ENCODE data around the gene TMEM86B.

The TMEM86B gene

GRCh38 chr19:55246462-55247451 is 18.2 kb upstream of the TMEM86B start:
- H3K4me3 ChIP-seq (ENCODE audit: low read length), result no peak overlapping the region
- H3K9ac ChIP-seq (ENCODE audit: low read depth, low read length), result no peak overlapping the region
- H3K27me3 ChIP-seq (ENCODE audit: insufficient read depth, low read length), result no peaks in the 10 kb centered on the region
- no peaks in the 10 kb centered on the region for H3K9me3 ChIP-seq (ENCODE audit: insufficient read depth, low read depth, low read length)
- H3K27ac ChIP-seq (ENCODE audit: low read length), result no peak overlapping the region
- peaks cover 50% of the 10 kb centered on the region for H3K36me3 ChIP-seq (ENCODE audit: insufficient read depth, low read depth, low read length)
- no peaks in the 10 kb centered on the region for H3K4me1 ChIP-seq (ENCODE audit: insufficient read depth, low read length)

GRCh38 chr19:55245236-55245904 is 16.8 kb upstream of the TMEM86B start:
- no peak overlapping the region for H3K9ac ChIP-seq (ENCODE audit: low read depth, low read length)

GRCh38 chr19:55244004-55244680 is 15.6 kb upstream of the TMEM86B start:
- H3K9me3 ChIP-seq (ENCODE audit: insufficient read depth, low read depth, low read length), result no peaks in the 10 kb centered on the region
- no peaks in the 10 kb centered on the region for H3K4me1 ChIP-seq (ENCODE audit: insufficient read depth, low read length)
- H3K36me3 ChIP-seq (ENCODE audit: insufficient read depth, low read depth, low read length), result peaks cover 72% of the 10 kb centered on the region
- H3K27ac ChIP-seq (ENCODE audit: low read length), result no peak overlapping the region
- no peaks in the 10 kb centered on the region for H3K27me3 ChIP-seq (ENCODE audit: insufficient read depth, low read length)
- H3K4me3 ChIP-seq (ENCODE audit: low read length), result no peak overlapping the region
- H3K9ac ChIP-seq (ENCODE audit: low read depth, low read length), result no peak overlapping the region

More at GRCh38 chr19:55245236-55245904, 16.8 kb upstream of the TMEM86B start:
- Histone ChIP-seq H3K4me1 (ENCODE audit: insufficient read depth, low read length) (no peaks in the 10 kb centered on the region), H3K36me3 (ENCODE audit: insufficient read depth, low read depth, low read length) (peaks cover 61% of the 10 kb centered on the region), H3K27ac (ENCODE audit: low read length) (no peak overlapping the region), H3K4me3 (ENCODE audit: low read length) (no peak overlapping the region), H3K27me3 (ENCODE audit: insufficient read depth, low read length) (no peaks in the 10 kb centered on the region), H3K9me3 (ENCODE audit: insufficient read depth, low read depth, low read length) (no peaks in the 10 kb centered on the region)

GRCh38 chr19:55242517-55242916 is 14.0 kb upstream of the TMEM86B start:
- H3K4me3 ChIP-seq (ENCODE audit: low read length), result no peak overlapping the region
- H3K27me3 ChIP-seq (ENCODE audit: insufficient read depth, low read length), result no peaks in the 10 kb centered on the region
- H3K9me3 ChIP-seq (ENCODE audit: insufficient read depth, low read depth, low read length), result no peaks in the 10 kb centered on the region
- H3K36me3 ChIP-seq (ENCODE audit: insufficient read depth, low read depth, low read length), result peaks cover 86% of the 10 kb centered on the region
- H3K4me1 ChIP-seq (ENCODE audit: insufficient read depth, low read length), result no peaks in the 10 kb centered on the region
- H3K27ac ChIP-seq (ENCODE audit: low read length), result no peak overlapping the region
- no peak overlapping the region for H3K9ac ChIP-seq (ENCODE audit: low read depth, low read length)

GRCh38 chr19:55241935-55242464 is 13.4 kb upstream of the TMEM86B start:
- H3K4me1 ChIP-seq (ENCODE audit: insufficient read depth, low read length), result no peaks in the 10 kb centered on the region
- peaks cover 92% of the 10 kb centered on the region for H3K36me3 ChIP-seq (ENCODE audit: insufficient read depth, low read depth, low read length)
- H3K27me3 ChIP-seq (ENCODE audit: insufficient read depth, low read length), result no peaks in the 10 kb centered on the region
- H3K27ac ChIP-seq (ENCODE audit: low read length), result no peak overlapping the region
- no peak overlapping the region for H3K4me3 ChIP-seq (ENCODE audit: low read length)
- H3K9me3 ChIP-seq (ENCODE audit: insufficient read depth, low read depth, low read length), result no peaks in the 10 kb centered on the region
- H3K9ac ChIP-seq (ENCODE audit: low read depth, low read length), result no peak overlapping the region

GRCh38 chr19:55241143-55241934 is 12.8 kb upstream of the TMEM86B start:
- Histone ChIP-seq H3K4me1 (ENCODE audit: insufficient read depth, low read length) (no peaks in the 10 kb centered on the region), H3K4me3 (ENCODE audit: low read length) (no peak overlapping the region), H3K27me3 (ENCODE audit: insufficient read depth, low read length) (no peaks in the 10 kb centered on the region), H3K36me3 (ENCODE audit: insufficient read depth, low read depth, low read length) (peaks cover 92% of the 10 kb centered on the region), H3K9ac (ENCODE audit: low read depth, low read length) (no peak overlapping the region), H3K27ac (ENCODE audit: low read length) (no peak overlapping the region), H3K9me3 (ENCODE audit: insufficient read depth, low read depth, low read length) (no peaks in the 10 kb centered on the region)

- no peak overlapping the region for H3K27ac ChIP-seq (ENCODE audit: low read length)
- no peaks in the 10 kb centered on the region for H3K9me3 ChIP-seq (ENCODE audit: insufficient read depth, low read depth, low read length)
- no peaks in the 10 kb centered on the region for H3K27me3 ChIP-seq (ENCODE audit: insufficient read depth, low read length)
- H3K9ac ChIP-seq (ENCODE audit: low read depth, low read length), result no peak overlapping the region
- peaks cover 92% of the 10 kb centered on the region for H3K36me3 ChIP-seq (ENCODE audit: insufficient read depth, low read depth, low read length)
- no peak overlapping the region for H3K4me3 ChIP-seq (ENCODE audit: low read length)
- H3K4me1 ChIP-seq (ENCODE audit: insufficient read depth, low read length), result no peaks in the 10 kb centered on the region
These were observed 12.1 kb upstream of the TMEM86B start for GRCh38 chr19:55240713-55241020.

GRCh38 chr19:55239004-55239403 is 10.4 kb upstream of the TMEM86B start:
- H3K4me3 ChIP-seq (ENCODE audit: low read length), result no peak overlapping the region
- H3K27ac ChIP-seq (ENCODE audit: low read length), result no peak overlapping the region
- no peaks in the 10 kb centered on the region for H3K4me1 ChIP-seq (ENCODE audit: insufficient read depth, low read length)
- peaks cover 91% of the 10 kb centered on the region for H3K36me3 ChIP-seq (ENCODE audit: insufficient read depth, low read depth, low read length)
- H3K27me3 ChIP-seq (ENCODE audit: insufficient read depth, low read length), result no peaks in the 10 kb centered on the region
- no peaks in the 10 kb centered on the region for H3K9me3 ChIP-seq (ENCODE audit: insufficient read depth, low read depth, low read length)
- H3K9ac ChIP-seq (ENCODE audit: low read depth, low read length), result no peak overlapping the region

- H3K4me3 ChIP-seq (ENCODE audit: low read length), result no peak overlapping the region
- H3K36me3 ChIP-seq (ENCODE audit: insufficient read depth, low read depth, low read length), result peaks cover 89% of the 10 kb centered on the region
- H3K9me3 ChIP-seq (ENCODE audit: insufficient read depth, low read depth, low read length), result no peaks in the 10 kb centered on the region
- H3K27ac ChIP-seq (ENCODE audit: low read length), result no peak overlapping the region
- no peaks in the 10 kb centered on the region for H3K4me1 ChIP-seq (ENCODE audit: insufficient read depth, low read length)
- H3K9ac ChIP-seq (ENCODE audit: low read depth, low read length), result no peak overlapping the region
- no peaks in the 10 kb centered on the region for H3K27me3 ChIP-seq (ENCODE audit: insufficient read depth, low read length)
These were observed 9.5 kb upstream of the TMEM86B start for GRCh38 chr19:55238030-55238429.

GRCh38 chr19:55232986-55233385 is 4.4 kb upstream of the TMEM86B start:
- H3K36me3 ChIP-seq (ENCODE audit: insufficient read depth, low read depth, low read length), result peaks cover 66% of the 10 kb centered on the region

GRCh38 chr19:55232286-55232602 is 3.7 kb upstream of the TMEM86B start:
- H3K36me3 ChIP-seq (ENCODE audit: insufficient read depth, low read depth, low read length), result peaks cover 58% of the 10 kb centered on the region
- no peaks in the 10 kb centered on the region for H3K9me3 ChIP-seq (ENCODE audit: insufficient read depth, low read depth, low read length)
- no peak overlapping the region for H3K4me3 ChIP-seq (ENCODE audit: low read length)
- no peaks in the 10 kb centered on the region for H3K27me3 ChIP-seq (ENCODE audit: insufficient read depth, low read length)
- no peaks in the 10 kb centered on the region for H3K4me1 ChIP-seq (ENCODE audit: insufficient read depth, low read length)
- H3K27ac ChIP-seq (ENCODE audit: low read length), result no peak overlapping the region
- no peak overlapping the region for H3K9ac ChIP-seq (ENCODE audit: low read depth, low read length)

More at GRCh38 chr19:55232986-55233385, 4.4 kb upstream of the TMEM86B start:
- Histone ChIP-seq H3K9ac (ENCODE audit: low read depth, low read length) (no peak overlapping the region), H3K9me3 (ENCODE audit: insufficient read depth, low read depth, low read length) (no peaks in the 10 kb centered on the region), H3K4me3 (ENCODE audit: low read length) (no peak overlapping the region), H3K4me1 (ENCODE audit: insufficient read depth, low read length) (no peaks in the 10 kb centered on the region), H3K27me3 (ENCODE audit: insufficient read depth, low read length) (no peaks in the 10 kb centered on the region), H3K27ac (ENCODE audit: low read length) (no peak overlapping the region)

All from iPS-20b (cell line).